ENCODE results near the gene H6PD.

DNA sequence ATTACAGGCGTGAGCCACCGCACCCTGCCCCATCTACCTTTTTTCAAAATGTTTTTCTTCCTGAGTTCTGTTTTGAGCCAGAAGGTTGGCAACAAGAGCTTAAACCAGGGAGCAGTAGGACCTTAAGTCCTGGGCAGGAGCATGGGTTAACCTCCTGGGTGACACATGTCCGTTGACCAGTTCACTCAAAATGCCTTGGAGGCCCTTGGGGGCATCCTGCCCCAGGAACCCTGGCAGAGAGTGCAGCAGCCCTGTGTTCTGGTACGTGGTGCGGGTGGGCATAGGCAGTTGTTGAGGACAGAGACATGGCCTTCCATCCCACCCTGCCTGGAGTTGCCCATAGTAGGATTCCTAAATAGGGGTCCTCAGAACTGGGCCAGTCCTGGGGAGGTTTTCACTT lies 11.6 kb downstream of the H6PD start:
- TF ChIP-seq POLR2AphosphoS5 (IDR thresholded peaks at IDR 0.05; ENCODE audit: low read depth, low read length) = no peak
- no peak for TF ChIP-seq POLR2A (IDR thresholded peaks at IDR 0.05; ENCODE audit: low read depth, low read length)

Data from GM12891 (cell line).